DMS153 treated with DMSO at 0.1 percent for 48 hours (cell line): ENCODE data around the gene FRMD8.

ENCODE experiments used
- DNase-seq: peaks from one replicate; lab custom pipeline; 2025; ENCODE audit not compliant: unreplicated experiment; lab: John Stamatoyannopoulos, UW

FRMD8 gene

GRCh38 chr11:65375012-65375411, 11.4 kb upstream of the FRMD8 start:
- DNase-seq = no peak

GRCh38 chr11:65376138-65376713, 10.2 kb upstream of the FRMD8 start:
- DNase-seq = no peak

- no peak for DNase-seq
Measured at GRCh38 chr11:65377036-65377435, 9.4 kb upstream of the FRMD8 start.

GRCh38 chr11:65377777-65378176, 8.7 kb upstream of the FRMD8 start:
- no peak for DNase-seq

GRCh38 chr11:65378208-65378927, 8.1 kb upstream of the FRMD8 start:
- DNase-seq = no peak

GRCh38 chr11:65378928-65379638, 7.4 kb upstream of the FRMD8 start:
- DNase-seq = no peak

GRCh38 chr11:65379698-65380459, 6.6 kb upstream of the FRMD8 start:
- no peak for DNase-seq

- no peak for DNase-seq
Measured at GRCh38 chr11:65380460-65381119, 5.8 kb upstream of the FRMD8 start.

- peak; percentile 75 for DNase-seq
Measured at GRCh38 chr11:65381716-65382032, 4.8 kb upstream of the FRMD8 start.

GRCh38 chr11:65382033-65382803, 4.2 kb upstream of the FRMD8 start, which contains the start of gene SLC25A45:
Gene SLC25A45, minus strand, starts transcription at chr11:65382646. Its CDS starts 695 bp downstream, at chr11:65381951.
- peak; percentile 92 for DNase-seq

- DNase-seq = no peak
Measured at GRCh38 chr11:65382804-65383368, 3.6 kb upstream of the FRMD8 start.

- DNase-seq = no peak
Measured at GRCh38 chr11:65383778-65384177, 2.7 kb upstream of the FRMD8 start.

GRCh38 chr11:65384301-65384889, 2.0 kb upstream of the FRMD8 start:
- no peak for DNase-seq

GRCh38 chr11:65388731-65389130, 2.3 kb downstream of the FRMD8 start:
- DNase-seq = no peak

- DNase-seq = no peak
Measured at GRCh38 chr11:65389294-65389980, 3.0 kb downstream of the FRMD8 start.

- no peak for DNase-seq
Measured at GRCh38 chr11:65390099-65390941, 3.9 kb downstream of the FRMD8 start.

GRCh38 chr11:65390996-65391395, 4.6 kb downstream of the FRMD8 start:
- no peak for DNase-seq

- no peak for DNase-seq
Measured at GRCh38 chr11:65392186-65392829, 5.9 kb downstream of the FRMD8 start.
